Measurements from ENCODE around the gene DNHD1. TPM values are rescaled to one million over a fixed set of nuclear protein-coding genes. Genes with fewer than 3 reads are reported as not detected.

The DNHD1 gene
- total and polyA plus RNA-seq, 2 of the 8 experiments (the other 6 are each of a cell fraction or from before 2014, with no cell fraction given) = 5.0 to 6.8 TPM

GRCh38 chr11:6538945-6539344 lies 41.9 kb downstream of the DNHD1 start:
- FAIRE-seq (no peak), DNase-seq (ENCODE audit: low read depth in 1 of 2, low spot score in 2 of 2) (no peak)
- no peak overlapping the region for H2BK12ac ChIP-seq (ENCODE audit: low read depth, low read length)
- H3K23ac ChIP-seq (ENCODE audit: insufficient read length) = no peak overlapping the region
- WGBS, 2 experiments (ENCODE audit: extremely low coverage in 1 of 2, insufficient coverage in 1 of 2, insufficient read length in 1 of 2, insufficient replicate concordance in 2 of 2, low coverage in 1 of 2, low lambda C conversion rate in 2 of 2, missing lambda C conversion rate in 1 of 2) = 91% methylated on average over 3 of the region's 3 CpGs; no CpG with 5 or more reads in 1 of the 2 experiments
- H3K27ac ChIP-seq (ENCODE audit: low read depth, low read length) = no peak overlapping the region
- H2BK15ac ChIP-seq (ENCODE audit: low read length) = no peak overlapping the region
- no peaks in the 10 kb centered on the region for H3K23me2 ChIP-seq (ENCODE audit: low read depth, low read length)
- no peak overlapping the region for H4K5ac ChIP-seq (ENCODE audit: insufficient read length, low read depth, low read length)
- no peak overlapping the region for H4K8ac ChIP-seq (ENCODE audit: extremely low read depth, insufficient read depth, low read length)
- no peaks in the 10 kb centered on the region for H4K20me1 ChIP-seq (replicated peaks in 1 of 2; ENCODE audit: control insufficient read depth in 1 of 2, insufficient read depth in 2 of 2, low read length in 2 of 2)
- no peak overlapping the region for H2BK20ac ChIP-seq (ENCODE audit: low read length)
- H3K4me3 ChIP-seq (ENCODE audit: extremely low read depth in 1 of 4, insufficient read depth in 2 of 4, low read depth in 3 of 4, low read length in 4 of 4) = no peak overlapping the region
- no peak for TF ChIP-seq ZNF274 (IDR thresholded peaks at IDR 0.05; ENCODE audit: borderline replicate concordance, extremely low read depth, low read length)
- no peak for TF ChIP-seq CREB1 (IDR thresholded peaks at IDR 0.05)
- ChIA-PET CTCF (ENCODE audit: partially characterized antibody) (interaction anchor here (0.6 to 10.2 kb wide), 5 partner anchors 9 to 274 kb away, joined by 3 to 64 read pairs (median 4); no protein-coding TSS in a partner anchor), POLR2A (ENCODE audit: partially characterized antibody) (interaction anchor here (0.6 to 1.0 kb wide), 5 partner anchors 11 to 73 kb away, joined by 3 read pairs; partner anchors contain the start of gene TAF10)
- no peak overlapping the region for H2AK5ac ChIP-seq (ENCODE audit: low read depth, low read length)
- H3K14ac ChIP-seq (ENCODE audit: insufficient read length) = no peak overlapping the region
- no peaks in the 10 kb centered on the region for H3K79me1 ChIP-seq (ENCODE audit: low read depth, low read length)
- no peak overlapping the region for H3K18ac ChIP-seq (ENCODE audit: extremely low read depth, low read length)
- no peak overlapping the region for H4K91ac ChIP-seq (replicated peaks; ENCODE audit: insufficient read length, low read length)
- no peak overlapping the region for H3K4ac ChIP-seq (replicated peaks; ENCODE audit: insufficient read length, low read depth, low read length)
- no peaks in the 10 kb centered on the region for H3K27me3 ChIP-seq (replicated peaks in 1 of 4; ENCODE audit: control insufficient read depth in 3 of 4, extremely low read depth in 1 of 4, insufficient read depth in 3 of 4, low read length in 3 of 4)
- H3K4me2 ChIP-seq (ENCODE audit: insufficient read depth in 1 of 2, low read depth in 2 of 2, low read length in 2 of 2) = no peak overlapping the region
- H3K36me3 ChIP-seq (ENCODE audit: control insufficient read depth in 2 of 4, insufficient read depth in 4 of 4, low read length in 3 of 4) = no peaks in the 10 kb centered on the region
- H2AFZ ChIP-seq (ENCODE audit: low read length) = no peak overlapping the region
- no peaks in the 10 kb centered on the region for H3K79me2 ChIP-seq (ENCODE audit: control insufficient read depth in 1 of 2, insufficient read depth in 2 of 2, low read length in 2 of 2)
- H3K9ac ChIP-seq (replicated peaks in 1 of 4; ENCODE audit: extremely low read depth in 1 of 4, low read depth in 3 of 4, low read length in 3 of 4) = no peak overlapping the region
- H3K56ac ChIP-seq (replicated peaks; ENCODE audit: insufficient read length, low read depth, low read length) = no peak overlapping the region
- H2BK5ac ChIP-seq (ENCODE audit: low read depth, low read length) = no peak overlapping the region
- H2BK120ac ChIP-seq (replicated peaks; ENCODE audit: low read depth, low read length) = no peak overlapping the region
- no peaks in the 10 kb centered on the region for H3K9me3 ChIP-seq (ENCODE audit: insufficient read depth in 2 of 2, low read depth in 1 of 2, low read length in 1 of 2)
- H3K4me1 ChIP-seq (replicated peaks in 1 of 4; ENCODE audit: control insufficient read depth in 3 of 4, insufficient read depth in 4 of 4, low read length in 3 of 4) = peaks cover 0 to 7% (median 4%) of the 10 kb centered on the region in 4 experiments; a peak in 3 of 7 replicates

Measured in H1 (cell line).